HG02938 (cell line): ENCODE results near the gene FIGNL1.
A peak's percentile ranks its signal among the peaks of the same experiment; 100 is the strongest.
"Not testable (repeated sequence)": the region's sequence is repeated elsewhere in the genome, so short reads cannot be mapped to it uniquely, and the experiment has no call there.

ENCODE experiments used
- ATAC-seq: cut with Tn5 transposase; IDR thresholded peaks from one replicate; pipeline ENCODE4 v1.9.1; 2021; ENCODE audit warnings: mild to moderate bottlenecking, moderate library complexity; ENCODE audit not compliant: unreplicated experiment

The FIGNL1 gene

DNA sequence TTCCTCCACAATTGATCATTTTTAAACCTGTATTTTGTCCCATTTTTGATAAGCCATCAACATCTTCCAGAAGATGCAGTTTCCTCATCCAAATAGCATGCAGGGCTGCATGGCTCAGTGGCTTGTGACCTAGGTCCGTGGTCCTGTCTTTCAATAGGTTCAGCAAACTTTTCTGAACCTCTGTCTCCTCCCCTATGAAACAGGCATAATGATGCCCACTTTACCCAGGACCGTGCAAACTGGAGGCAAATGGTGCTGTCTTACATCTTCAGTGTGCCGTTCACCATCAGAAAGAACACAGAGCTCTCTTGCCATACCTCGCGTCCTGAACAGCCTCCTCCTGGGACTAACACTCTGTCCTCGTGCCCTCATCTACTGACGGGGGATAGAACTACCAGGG, 22.3 kb upstream of the FIGNL1 start:
- no peak for ATAC-seq

DNA sequence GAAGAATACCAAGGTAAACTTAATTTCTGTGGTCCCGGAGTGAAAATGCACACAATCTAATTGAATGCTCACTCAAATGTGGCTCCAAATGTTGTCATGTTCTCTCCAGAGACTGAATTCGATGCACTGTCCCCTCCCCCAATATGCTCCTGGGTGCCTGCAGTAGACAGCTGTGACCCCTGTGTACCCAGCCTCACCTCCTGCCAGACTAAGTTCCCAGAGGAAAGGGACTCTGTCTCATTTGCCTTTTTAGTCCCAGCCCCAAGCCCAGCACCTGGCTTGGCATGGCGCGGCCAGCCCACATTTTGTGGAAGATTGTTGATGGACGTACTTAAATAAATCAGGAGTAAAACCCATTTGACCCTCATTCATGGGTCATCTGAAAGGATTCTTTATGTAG, 21.8 kb upstream of the FIGNL1 start:
- ATAC-seq = no peak

DNA sequence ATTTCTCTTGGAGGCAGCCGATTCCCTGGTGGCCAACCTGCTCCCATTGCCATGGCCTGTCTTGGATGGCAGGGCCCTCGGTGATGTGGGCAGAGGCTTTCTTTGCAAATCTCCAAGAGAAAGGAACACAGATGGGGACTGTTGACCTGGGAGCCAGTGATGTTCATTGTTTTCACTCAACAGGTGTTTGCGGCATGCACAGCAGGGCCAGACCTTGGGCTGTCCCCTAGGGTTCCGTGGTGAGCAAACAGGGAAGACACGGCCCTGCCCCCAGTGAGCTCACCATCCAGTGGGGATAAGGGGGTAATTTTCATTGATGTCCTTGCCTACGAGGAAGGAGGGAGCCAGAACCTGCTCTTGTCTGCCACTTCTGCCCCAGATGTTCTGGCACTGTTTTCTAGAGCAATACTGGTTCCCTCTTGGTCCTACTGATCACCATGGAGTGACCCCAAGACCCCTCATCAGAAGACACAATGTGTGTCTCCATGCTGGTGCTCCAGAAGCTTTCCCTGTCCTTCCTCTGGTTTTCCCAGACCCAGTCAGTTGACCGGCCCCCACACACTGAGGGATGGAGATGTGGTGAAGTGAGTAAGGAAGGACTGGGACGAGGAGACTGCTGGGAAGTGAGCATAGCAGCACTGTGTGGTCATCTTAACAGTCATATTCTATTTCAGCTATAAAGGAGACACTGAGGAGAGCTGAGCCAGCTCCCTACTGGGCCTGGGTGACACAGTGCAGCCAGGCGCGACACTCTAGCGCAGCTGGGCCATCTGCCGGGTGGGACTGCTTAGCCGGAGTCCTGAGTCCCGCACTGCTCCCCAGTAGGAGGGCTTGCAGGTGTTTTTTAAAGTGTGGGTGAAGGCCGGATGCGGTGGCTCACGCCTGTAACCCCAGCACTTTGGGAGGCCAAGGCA, 20.4 kb upstream of the FIGNL1 start:
- no peak for ATAC-seq

DNA sequence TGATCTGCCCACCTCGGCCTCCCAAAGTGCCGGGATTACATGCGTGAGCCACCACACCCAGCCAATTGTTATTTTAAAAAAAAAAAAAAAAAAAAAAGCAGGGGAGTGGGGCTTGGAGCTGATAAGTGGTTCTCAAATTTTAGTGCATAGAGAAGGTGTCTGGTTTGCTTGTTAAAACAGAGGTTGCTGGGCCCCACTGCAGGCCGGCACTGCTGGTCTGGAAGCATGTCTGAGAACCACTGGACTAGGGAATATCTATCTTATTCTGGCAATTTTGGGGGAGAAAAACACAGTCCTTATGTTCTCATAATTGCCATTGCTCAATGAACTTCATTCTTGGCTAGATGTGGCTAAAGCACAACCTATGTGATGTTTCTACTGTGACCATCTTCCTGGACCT, 19.0 kb upstream of the FIGNL1 start:
- ATAC-seq = no peak

DNA sequence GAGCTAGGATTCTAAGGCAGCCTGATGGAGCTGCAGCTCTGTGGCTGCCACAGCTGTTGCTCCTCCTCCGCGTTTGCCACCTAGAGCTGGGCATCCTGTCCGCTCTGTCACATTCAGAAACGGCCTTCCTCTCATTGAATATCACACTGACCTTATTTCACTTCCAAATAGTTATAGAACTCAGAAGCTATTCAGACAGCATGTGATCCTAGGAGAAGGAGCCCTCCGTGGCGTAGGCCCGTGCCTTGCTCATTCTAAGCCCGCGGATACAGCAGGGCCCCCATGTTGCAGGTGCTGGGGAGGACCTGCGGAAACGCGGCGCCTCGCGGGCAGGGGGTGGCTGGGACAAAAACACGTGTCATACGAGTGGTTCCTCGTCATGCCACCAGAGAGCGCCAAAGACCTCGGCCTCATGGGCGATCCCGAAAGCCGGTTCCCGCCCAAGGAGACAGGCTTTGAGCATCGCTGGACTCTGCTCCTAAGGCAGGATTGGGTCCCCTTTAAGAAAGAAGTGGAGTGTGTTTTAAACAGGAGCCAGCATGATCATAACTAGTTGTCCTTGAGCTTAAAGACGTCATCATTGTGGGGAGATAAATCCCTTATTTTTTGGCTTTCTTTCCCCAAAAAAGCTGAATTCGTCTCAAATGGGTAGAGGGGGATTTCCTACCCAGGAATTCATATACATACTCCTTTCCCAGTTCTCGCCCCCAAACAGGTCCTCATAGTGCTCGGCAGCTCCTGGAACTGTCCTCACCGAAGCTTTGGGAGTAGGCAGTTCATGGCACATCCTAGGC, 17.9 kb upstream of the FIGNL1 start:
- peak; percentile 84 for ATAC-seq

DNA sequence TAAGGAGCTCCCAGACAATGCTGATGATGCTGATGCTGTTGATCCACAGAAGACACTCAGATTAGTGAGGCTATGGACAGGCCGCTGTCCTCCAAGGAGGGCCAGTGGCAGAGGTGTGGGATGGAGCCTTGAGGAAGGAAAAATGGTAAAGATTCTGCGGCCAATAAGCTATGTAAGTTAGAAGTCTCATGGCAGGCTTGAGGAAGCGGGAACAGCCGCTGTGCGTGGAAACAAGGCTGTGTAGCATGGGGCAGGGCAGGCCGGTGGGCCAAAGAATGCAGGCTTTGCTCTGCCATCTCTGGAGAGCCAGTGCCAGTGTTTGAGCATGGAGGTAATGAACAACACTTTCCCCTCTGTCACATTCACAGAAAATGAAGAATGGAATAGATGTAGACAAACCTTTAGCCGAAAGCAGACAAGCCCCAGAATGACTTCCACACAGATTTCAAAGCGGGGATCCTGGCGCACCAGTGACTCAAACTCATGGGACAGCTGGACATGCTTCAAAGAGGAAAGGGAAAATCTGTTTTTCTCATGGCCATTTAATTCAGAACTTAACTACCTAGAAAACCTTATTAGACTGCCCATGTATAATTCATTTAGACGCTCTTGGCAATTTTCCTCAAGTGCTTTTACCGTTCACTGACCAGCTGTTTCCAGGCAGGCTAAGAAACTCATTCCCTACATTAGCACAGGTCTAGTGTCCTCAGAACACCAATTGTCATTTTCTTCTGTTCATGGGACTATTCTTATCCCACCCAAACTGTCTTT, 16.9 kb upstream of the FIGNL1 start:
- no peak for ATAC-seq

DNA sequence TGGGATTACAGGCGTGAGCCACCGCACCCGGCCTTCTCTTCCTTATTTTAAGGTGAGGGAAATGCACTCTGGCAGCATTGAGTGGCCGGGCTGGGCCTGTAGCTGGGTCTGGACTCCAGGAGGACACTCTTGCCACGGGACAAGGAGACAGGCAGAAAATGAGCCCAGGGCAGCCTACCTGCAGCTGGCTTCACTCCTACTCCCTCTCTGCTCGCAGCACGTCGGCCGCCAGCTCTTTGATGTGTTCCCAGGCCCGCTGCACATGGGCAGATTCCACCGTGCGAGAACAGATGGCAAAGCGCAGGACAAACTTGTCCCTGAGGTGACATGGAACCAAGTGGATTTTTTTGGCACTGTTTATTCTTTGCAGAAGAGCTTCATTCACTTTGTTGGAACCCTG, 12.9 kb upstream of the FIGNL1 start:
- ATAC-seq = no peak

DNA sequence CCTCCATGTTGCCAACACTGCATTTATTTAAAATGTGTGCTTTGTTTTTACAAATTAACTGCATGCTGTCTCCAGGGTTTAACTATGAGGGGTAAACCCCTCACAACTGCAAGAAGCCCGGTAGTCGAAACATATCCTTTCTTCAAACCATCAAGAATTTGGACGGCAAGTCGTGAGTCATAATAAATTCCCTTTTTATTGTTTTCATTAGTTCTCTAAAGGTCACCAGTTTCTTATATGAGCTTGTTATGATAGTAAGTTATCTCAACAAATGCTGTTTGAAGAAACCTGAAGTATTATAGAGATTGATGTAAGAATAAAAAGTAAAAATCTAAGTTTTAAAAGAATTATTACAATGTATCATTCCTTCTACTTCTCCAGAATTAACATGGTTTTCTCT, 12.2 kb upstream of the FIGNL1 start:
- no peak for ATAC-seq

DNA sequence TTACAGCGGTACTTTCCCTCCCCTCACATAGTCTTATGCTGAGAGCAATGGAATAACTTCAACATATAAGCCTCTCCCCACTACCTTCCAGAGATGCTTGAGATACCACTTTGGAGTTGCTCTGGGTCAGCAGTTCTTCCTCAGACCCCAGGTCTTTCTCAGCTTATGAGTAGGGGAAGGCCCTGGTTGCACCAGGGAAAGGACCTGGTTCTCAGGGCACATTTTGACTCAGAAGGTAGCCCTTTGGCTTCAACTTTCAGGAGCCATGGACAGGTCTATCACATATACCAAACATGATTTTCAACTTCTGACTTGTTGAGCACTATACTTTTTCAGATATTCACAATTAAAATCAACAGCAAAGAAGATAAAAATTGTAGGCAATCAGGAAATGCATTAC, 11.5 kb upstream of the FIGNL1 start:
- ATAC-seq = no peak

DNA sequence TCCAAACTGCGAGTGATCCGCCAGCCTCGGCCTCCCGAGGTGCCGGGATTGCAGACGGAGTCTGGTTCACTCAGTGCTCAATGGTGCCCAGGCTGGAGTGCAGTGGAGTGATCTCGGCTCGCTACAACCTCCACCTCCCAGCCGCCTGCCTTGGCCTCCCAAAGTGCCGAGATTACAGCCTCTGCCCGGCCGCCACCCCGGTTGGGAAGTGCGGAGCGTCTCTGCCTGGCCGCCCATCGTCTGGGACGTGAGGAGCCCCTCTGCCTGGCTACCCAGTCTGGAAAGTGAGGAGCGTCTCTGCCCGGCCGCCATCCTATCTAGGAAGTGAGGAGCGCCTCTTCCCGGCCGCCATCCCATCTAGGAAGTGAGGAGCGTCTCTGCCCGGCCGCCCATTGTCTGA, 9.0 kb upstream of the FIGNL1 start:
- ATAC-seq = not testable (repeated sequence)

DNA sequence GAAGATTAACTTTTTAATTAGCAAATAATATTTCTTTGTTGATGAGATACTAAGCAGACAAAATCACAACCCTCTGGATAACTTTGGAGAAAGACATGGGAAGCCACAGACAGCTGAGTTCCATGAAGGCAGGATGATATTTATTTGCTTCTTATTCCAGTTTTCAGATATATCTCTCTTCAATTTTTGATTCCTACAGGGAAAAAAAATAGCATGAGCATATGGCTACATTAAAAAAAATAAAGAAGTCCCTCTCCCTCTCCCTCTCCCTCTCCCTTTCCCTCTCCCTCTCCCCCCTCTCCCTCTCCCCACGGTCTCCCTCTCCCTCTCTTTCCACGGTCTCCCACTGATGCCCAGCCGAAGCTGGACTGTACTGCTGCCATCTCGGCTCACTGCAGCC, 8.5 kb upstream of the FIGNL1 start:
- ATAC-seq = not testable (repeated sequence)

DNA sequence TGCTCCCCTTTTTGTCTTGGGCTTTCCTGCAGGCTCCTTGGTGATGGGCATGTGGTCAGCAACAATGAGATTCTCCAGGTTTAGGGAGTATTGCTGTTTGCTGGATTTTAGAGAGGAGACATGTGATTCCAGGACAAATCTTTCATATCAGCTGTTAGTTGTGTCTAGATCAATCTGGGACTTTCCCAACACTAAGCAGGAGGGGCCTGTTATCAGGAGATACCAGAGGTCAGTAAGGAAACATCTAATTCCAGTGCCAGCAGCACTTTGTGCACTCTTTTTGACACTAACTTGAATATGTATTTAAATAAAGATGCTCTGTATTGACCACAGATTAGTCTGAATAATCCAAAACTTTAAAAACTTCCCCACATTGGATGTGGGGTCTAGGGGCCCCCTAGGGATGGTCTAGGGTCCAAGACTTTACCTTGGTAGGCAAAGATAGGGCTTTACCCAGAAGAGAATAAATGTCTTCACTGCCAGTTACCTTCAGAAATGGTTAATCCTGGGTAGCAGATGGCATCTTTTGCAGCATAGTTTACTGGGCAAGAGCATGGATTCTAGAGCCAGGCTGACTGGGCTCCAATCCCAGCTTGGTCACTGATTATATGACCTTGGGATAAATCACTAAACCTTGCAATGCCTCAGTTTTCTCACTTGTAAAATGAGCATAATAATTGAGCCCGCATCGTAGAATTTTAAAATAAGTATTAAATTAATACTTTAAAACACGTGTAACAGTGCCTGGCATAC, 6.4 kb upstream of the FIGNL1 start:
- ATAC-seq = no peak

DNA sequence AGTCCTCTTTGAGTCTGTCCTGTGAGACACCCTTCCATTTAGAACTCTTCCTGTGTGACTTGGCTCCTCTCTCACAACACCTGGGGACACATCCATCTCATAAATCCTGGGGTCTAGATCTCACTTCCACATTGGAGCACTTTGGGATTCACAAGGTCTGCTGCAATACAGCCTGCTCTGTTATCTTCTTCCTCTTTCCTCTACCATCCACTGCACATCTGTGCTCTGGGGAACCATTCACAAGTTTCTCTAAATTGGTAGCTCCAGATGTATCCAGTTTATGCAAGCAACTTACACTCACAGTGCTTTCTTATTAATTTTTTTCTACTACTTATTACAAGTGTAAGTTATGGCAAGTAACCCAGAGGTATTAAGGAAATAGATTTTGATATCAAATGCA, 5.5 kb upstream of the FIGNL1 start:
- ATAC-seq = no peak

DNA sequence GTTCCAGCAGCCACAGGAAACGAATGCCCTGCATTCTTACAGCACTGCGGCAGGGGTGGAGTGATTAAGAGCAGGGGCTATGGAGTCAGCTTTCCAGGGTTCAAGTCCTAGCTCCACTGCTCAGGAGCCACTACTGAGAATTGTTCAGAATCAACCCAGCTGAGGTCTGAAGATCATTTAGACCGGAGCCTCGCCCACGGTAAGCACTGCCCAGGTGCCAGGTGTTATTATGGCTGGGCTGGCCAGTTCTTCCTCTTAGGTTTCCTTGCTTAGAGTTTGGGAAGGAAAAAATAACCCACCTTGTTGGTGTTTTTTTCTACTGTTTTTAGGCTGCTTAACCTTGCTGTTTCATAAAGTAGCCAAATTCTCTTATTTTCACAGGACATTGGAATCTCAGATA, 4.8 kb upstream of the FIGNL1 start:
- no peak for ATAC-seq

DNA sequence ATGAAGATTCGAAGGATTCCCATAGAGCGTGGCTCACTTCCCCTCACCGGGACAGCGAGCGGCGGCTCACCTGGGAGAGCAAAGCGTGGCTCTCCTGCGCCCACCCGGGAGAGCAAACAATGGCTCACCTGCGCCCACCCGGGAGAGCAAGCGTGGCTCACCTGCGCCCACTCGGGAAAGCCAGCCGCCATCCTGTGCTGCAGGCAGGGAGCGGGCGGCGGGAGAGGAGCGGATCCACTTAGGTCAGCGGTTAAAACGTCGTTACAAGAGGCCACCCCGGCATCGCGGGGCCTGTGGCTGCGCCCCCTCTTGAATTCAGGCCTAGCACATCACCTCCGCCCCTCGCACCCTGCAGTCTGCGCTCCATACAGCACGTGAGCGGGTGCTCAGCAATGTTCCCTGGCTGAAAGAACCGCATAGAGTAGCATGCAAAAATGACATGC, 461 bp upstream of the FIGNL1 start:
- ATAC-seq = peak; percentile 9

DNA sequence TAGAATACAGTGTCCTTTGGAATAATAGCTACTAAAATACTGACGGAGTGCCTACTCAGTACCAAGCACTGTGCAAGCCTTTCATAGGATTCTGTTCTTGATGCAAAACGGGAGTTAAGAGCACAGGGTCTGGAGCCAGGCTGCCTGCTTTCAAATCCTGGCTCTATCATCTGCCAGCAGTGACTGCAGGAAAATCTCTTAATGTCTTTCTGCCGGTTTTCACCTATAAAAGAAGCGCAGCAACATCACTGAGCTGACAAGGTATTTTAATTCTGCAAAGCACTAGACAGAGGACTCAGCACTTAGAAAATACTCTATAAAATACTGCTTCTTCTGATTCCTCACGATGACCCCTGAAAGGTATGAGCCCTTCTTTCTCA, 659 bp downstream of the FIGNL1 start:
- ATAC-seq = no peak

DNA sequence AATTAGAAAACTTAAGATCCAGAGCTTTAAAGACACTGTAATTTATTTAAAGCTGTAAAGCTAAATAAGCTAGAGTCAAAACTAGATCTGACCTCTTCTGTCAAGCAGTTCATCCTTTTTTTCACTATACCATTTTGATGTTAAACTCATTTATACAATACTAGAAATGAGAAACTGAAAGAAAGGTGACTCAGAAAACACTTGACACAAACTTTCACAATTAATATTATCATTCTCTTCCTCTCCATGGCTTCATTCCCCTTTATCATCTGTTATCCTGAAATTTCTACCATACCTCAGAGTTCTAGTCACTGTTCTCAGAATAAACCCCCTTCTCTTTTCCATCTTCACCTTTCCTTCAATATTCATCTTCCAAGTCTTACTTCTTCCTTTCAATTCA, 1.3 kb downstream of the FIGNL1 start:
- ATAC-seq = peak; percentile 45

DNA sequence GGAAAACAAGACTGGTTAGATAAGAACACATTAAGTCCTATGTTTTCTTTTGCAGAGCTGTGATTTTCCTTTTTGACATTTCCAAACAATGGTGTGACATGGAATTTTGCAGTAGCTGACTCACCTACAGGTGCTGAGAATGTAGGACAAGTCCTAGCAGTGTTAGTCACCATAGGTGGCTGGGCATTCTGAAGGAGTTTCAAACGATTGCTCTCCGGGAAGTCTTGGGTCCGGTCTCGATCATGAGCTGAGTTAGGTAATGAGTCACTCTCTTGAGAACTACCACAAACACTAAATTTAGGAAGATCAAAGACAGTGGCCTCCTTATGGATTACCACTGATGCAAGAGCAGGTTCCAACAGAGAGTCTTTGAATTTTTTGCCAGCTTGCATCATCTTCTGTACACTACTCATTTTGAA, 3.6 kb downstream of the FIGNL1 start:
- ATAC-seq = no peak

DNA sequence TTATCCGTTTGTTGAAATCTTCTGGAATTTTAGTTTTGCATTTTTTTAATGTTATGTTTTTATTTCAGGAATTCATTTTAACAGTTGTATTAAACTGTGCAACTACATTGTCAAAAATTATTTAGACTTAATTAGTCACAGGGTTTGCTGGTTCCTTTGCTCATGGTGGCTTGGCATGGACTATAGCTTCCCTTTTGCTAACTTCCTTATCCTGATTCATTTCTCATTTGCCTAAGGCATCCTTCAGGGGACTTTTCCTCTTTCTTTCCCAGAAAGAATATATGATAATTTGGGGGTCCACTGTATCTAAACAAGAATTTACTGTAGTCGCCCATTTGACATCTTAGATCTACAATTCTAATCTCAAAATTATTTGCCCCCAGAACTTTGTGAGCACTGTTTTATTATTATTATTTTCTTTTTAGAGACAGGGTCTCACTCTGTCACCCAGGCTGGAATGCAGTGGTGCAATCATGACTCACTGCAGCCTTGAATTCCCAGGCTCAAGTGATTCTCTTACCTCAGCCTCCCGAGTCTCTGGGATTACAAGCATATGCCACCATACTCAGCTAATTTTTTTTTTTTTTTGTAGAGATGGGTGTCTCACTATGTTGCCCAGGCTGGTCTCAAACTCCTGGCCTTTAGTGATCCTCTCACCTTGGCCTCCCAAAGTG, 13.9 kb downstream of the FIGNL1 start:
- ATAC-seq = no peak

DNA sequence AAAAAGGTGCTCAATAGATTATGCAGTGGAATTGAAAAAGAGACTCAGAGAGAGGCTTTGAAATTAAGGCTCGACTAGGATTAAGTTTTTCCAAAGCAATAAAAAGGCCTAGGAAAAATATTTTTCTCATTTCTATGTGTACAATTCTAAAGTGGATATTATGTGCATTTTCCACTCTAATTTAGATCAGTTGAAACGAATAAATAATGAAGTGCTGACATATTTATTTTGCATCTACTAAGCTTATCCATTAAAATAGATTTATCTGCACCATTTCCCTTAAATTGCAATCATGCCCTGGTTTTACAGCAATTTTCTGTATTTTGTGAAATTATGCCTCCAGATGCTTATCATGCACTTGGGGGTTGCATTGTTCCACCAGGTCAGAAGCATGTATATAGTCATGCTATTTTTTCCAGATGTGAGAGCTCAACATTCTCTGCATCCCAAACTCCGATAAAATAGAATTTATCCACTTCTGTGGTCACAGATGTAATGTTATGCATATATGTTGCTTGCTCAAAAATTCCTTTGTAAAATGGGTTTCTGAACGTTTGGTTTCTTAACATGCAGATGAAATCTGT, 18.3 kb downstream of the FIGNL1 start:
- ATAC-seq = no peak
